GM18498 (cell line): ENCODE measurements around the gene ETS1.

Source experiments
- ATAC-seq: cut with Tn5 transposase; IDR thresholded peaks from one replicate; pipeline ENCODE4 v1.9.1; 2021; ENCODE audit warnings: mild to moderate bottlenecking, moderate library complexity; ENCODE audit not compliant: unreplicated experiment

The ETS1 gene

DNA sequence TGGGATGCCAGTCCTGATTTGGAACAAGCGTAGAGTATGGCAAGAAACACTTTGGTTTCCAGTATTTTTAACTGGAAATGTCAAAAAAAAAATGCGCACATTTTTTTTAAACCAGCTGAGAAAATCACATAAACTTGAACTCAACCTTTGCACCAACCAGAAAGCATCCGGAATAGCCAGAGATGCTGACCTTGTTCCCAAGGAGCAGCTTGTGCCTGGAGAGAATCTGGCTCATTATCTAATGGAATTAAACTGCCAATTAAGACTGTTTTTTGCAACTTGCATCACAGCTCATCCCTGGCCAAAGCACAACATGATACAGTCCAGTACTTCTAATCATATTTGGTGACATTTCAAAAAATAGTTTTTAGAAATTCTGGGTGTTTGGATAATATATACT, 8.4 kb upstream of the ETS1 start:
- ATAC-seq: no peak

- no peak for ATAC-seq
Measured at GRCh38 chr11:128595221-128595620, 7.9 kb upstream of the ETS1 start.

- ATAC-seq: no peak
Measured at GRCh38 chr11:128594226-128594625, 6.9 kb upstream of the ETS1 start.

- no peak for ATAC-seq
Measured at GRCh38 chr11:128593281-128593680, 5.9 kb upstream of the ETS1 start.

- no peak for ATAC-seq
Measured at GRCh38 chr11:128592454-128592853, 5.1 kb upstream of the ETS1 start.

DNA sequence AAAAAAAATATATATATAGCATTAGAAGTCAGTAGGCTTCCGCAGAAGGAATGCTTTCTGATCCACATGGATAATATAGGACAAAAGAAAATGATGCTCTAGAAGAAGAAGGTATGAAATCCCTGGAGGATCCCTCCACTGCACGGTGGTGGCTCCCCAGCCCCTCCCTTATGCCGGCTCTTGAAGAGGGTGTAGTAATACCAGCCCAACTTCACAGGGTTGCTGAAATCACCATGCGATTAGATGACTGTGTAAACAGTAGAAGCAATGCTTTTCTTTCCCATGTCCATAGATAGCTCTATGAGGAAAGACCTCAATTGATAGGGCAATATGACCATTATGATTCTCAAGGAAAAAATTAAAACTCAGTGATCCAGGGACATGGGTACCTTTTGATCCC, 3.2 kb upstream of the ETS1 start:
- ATAC-seq: no peak

- no peak for ATAC-seq
Measured at GRCh38 chr11:128589998-128590397, 2.6 kb upstream of the ETS1 start.

GRCh38 chr11:128588093-128588492, 735 bp upstream of the ETS1 start:
- no peak for ATAC-seq

DNA sequence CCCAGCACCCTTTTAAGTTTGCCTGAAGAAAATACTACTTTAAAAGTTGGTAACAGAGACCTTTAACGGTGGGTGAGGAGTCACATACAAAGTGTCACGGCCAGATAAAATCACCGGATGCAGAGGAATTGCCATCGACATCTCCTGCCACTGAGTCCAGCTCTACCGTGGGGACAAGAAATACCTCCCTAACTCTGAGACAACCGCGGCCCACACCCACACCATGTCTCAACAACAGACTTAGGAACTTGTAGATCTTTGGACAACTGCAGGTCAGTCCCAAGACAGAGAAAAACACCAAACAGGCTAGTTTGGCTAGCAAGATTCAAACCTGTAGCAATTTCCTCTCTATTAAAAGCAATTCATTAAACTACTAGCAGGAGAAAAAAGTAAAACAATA, 669 bp downstream of the ETS1 start:
- ATAC-seq: no peak

DNA sequence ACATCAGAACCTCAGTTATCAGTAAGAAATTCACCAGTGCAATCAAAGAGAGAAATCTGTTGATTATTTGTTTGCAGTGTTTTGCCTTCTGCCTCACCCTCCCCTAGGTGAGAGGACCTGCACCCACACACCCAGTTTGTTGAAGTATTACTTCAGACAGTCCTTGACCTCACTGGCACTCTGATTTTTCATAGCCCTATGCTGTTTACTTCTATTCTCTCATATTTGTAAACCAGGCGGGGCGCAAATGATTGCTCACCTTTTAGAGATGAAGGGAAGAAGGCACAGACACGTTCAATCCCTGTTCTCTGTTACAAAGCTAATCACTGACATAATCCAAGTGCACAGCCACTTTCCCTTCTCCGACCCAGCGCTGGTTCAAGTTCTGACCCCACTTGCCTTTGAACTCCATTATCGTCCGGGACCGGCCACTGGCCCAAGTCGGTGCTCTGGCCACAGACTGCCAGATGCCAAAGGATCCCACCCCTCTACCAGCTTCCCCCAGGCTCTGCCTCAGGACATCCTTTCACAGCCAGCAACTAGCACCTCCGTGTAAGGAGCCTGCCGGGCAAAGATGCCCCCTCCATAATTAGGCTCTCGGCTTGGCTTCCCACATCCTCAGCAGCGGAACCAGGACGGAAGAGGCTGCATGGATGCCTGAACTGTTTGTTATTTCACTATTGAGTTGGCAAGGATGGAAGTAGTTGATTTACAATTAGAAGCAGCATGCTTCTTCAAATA, 1.7 kb downstream of the ETS1 start:
- ATAC-seq: no peak

GRCh38 chr11:128584253-128584652, 3.1 kb downstream of the ETS1 start:
- ATAC-seq: no peak

DNA sequence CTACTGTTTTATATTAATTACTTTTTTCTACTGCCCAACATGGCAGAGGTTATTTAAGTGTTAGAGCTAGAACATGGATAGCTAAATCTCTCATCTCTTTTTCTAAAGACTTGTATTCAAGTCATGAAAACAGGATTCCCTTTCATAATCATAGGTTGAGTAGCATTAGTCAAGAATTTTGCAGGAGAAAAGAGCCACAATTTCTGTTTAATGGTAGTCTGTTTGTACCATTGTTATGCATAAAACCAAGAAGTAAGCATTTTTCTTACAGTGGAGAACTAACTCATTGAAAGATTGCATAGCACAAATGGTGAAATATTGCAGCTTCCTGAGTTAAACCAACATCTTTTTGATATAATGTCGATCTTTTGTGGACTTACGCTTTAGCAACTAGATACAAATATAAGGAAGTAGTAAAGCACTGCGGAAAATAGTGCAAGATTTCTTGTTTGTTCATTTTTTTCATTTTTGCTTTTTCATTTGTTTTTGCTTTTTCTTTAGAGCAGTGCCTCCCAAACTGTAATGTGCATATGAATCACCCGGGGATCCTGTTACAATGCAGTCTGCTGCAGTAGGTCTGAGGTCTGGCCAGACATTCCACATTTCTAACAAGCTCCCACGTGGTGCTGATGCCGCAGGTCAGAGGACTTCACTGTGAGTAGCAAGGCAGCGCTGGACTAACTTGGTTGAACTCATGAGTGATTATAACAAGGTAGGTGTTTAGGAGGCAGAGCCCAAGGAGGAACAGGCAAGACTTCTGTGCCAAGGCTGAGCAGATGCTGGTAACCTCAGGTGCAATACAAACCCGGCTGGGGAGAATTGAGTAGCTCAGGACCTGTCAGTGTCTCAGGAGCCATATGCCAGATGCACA, 4.6 kb downstream of the ETS1 start:
- ATAC-seq: no peak

DNA sequence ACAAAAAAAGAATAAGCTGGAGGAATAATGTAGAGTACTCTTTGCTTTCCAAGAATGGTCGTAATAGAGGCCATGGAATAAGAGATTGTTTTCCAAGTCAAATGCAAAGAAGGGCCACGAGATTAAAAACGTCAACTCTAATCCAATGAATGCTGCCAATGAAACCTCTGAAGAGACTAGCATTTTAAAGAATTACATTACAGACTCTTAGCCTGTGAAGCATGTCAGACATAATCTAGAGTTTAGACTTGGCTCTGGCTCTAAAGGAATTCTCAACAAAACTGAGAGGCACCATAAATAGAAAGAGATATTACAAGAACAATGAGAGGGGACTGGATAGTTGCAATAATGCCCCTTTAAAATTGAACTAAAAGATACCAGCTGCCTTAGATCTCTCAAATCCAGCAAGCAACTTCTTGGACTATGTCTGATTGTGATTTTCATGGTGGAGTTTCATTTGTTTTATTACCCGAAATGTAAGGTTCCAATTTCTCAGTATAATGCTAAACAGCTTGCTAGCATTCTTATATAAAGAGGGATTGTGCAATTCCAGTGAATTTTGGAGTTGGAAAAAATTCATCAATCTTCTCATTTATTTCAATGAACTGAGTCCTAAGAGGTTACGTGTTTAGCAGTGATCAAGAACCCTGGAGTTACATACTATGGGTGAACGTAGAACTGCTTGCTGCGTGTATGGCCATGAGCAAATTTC, 5.6 kb downstream of the ETS1 start:
- ATAC-seq: no peak

- ATAC-seq: no peak
Measured at GRCh38 chr11:128580612-128581011, 6.7 kb downstream of the ETS1 start.

DNA sequence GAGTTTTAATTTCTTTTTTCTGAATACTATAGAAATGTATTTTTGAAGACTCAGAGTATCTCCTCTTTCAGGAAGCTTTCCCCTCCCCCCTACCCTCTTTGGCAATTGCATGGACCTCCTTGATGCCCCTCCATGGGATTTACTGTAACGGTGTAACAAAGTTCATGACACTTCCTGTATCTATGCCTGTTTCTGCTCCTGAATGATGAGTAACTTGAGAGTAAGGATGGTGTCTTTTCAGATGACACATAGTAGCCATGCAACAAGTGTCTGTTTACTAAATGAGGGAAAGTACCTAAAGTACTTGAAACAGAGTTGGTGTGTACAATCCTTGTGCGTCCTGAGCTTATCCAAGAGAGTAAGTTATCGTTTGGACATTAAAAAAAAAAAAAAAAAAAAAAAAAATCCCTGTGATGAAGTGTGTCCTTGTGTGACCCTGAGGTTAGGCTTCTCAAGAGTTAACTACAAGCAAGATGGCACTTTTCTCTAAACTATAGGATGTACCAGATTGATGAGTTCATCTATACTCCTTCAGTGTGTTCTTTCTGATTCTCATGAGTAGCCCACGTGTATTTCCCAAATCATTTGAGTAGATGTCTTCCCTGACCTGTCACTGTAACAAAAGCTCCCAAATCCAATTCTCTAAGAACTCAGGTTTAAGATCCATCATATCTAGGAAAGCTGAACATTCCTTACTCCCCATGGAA, 7.4 kb downstream of the ETS1 start:
- peak; percentile 75 for ATAC-seq

DNA sequence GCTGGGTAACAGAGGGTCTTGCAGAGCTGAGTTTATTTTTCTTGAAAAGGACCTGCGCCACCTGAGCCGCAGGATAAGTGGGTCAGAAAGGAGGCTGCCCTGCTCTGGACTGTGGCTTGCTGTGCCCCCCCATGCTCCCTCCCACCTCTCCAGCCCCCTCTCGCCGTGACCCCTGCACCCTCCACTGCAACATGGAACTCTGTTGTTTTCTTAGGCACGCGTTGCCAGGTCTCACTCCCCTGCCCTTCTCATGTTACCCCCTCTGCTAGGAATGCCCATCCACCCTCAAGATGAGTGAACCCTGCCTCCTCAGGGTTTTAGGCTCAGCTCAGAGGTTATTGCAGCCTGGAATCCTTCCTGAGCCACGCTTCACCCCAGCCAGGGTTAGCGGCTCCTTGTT, 10.8 kb downstream of the ETS1 start:
- no peak for ATAC-seq

DNA sequence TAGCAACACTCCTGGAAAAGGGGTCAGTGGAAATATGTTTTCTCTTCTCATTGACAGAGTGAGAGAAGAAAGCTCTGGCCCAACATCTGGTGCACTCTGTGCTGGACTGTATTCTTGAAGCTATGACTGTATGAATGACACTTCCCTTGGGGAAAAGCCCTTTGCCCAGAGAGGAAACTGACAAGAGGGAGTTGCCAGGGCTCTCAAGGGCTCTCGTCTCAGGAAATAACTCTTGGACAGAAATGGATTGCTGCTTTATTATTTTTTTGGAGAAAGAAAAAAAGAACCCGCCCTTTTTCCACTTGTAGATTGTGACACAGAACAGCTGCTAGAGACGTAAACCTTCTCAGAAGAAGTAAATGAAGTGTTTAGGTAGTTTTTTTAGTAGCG, 11.4 kb downstream of the ETS1 start:
- no peak for ATAC-seq

GRCh38 chr11:128575174-128575960, 12.0 kb downstream of the ETS1 start:
- no peak for ATAC-seq

GRCh38 chr11:128574576-128575011, 12.8 kb downstream of the ETS1 start:
- no peak for ATAC-seq

GRCh38 chr11:128573638-128574037, 13.7 kb downstream of the ETS1 start:
- ATAC-seq: no peak
